ENCODE measurements around the gene ANKRD9. TPM values are rescaled to one million over a fixed set of nuclear protein-coding genes. Genes with fewer than 3 reads are reported as not detected.

ANKRD9 gene
- total and polyA plus RNA-seq, 7 donors, result 22.7 to 126 (median 74.4) TPM

GRCh38 chr14:102516531-102517391 lies 7.2 kb upstream of the ANKRD9 start:
- no peaks in the 10 kb centered on the region for H3K9me3 ChIP-seq
- no peaks in the 10 kb centered on the region for H3K36me3 ChIP-seq (ENCODE audit: insufficient read depth in 1 of 2, low read depth in 1 of 2)
- ATAC-seq (peak; percentile 78 to 89 (median 86)), DNase-seq (peak; percentile 61 to 81)
- peaks cover 5% of the 10 kb centered on the region for H3K4me1 ChIP-seq
- WGBS, 3 donors, result 1 to 3% (median 2%) methylated on average over 46 to 95 of the region's 95 CpGs
- no peaks in the 10 kb centered on the region for H3K27me3 ChIP-seq (ENCODE audit: insufficient read depth in 3 of 3, low read length in 2 of 3)
- intact Hi-C loops (cut with DNase I), result loop anchor here in 1 of 2 donors (1.0 to 5.0 kb wide), 2 partner anchors 44 to 79 kb away; no protein-coding TSS in a partner anchor
- H3K27ac ChIP-seq, result peak overlapping the region; percentile 46
- peak overlapping the region; percentile 75 for H3K4me3 ChIP-seq
- TF ChIP-seq CTCF (IDR thresholded peaks at IDR 0.05), result peak; percentile 100

- Histone ChIP-seq H3K4me3 (no peak overlapping the region), H3K4me1 (peaks cover 5% of the 10 kb centered on the region), H3K27me3 (ENCODE audit: insufficient read depth in 3 of 3, low read length in 2 of 3) (no peaks in the 10 kb centered on the region), H3K9me3 (no peaks in the 10 kb centered on the region), H3K27ac (no peak overlapping the region), H3K36me3 (ENCODE audit: insufficient read depth in 1 of 2, low read depth in 1 of 2) (no peaks in the 10 kb centered on the region)
- TF ChIP-seq CTCF (IDR thresholded peaks at IDR 0.05), result no peak
- intact Hi-C loops (cut with DNase I), result loop anchor here (2.0 to 5.0 kb wide), 3 partner anchors 43 to 193 kb away; no protein-coding TSS in a partner anchor
- peak in 1 of 2 donors; percentile 35 for DNase-seq
- 56 to 81% (median 68%) methylated on average over 12 of the region's 12 CpGs for WGBS, 3 donors
- no peak for ATAC-seq
These were observed 5.6 kb upstream of the ANKRD9 start for GRCh38 chr14:102514987-102515733.

- Histone ChIP-seq H3K4me3 (no peak overlapping the region), H3K4me1 (peaks cover 5% of the 10 kb centered on the region), H3K36me3 (ENCODE audit: insufficient read depth in 1 of 2, low read depth in 1 of 2) (no peaks in the 10 kb centered on the region), H3K9me3 (no peaks in the 10 kb centered on the region), H3K27me3 (ENCODE audit: insufficient read depth in 3 of 3, low read length in 2 of 3) (no peaks in the 10 kb centered on the region), H3K27ac (no peak overlapping the region)
- DNase-seq (peak in 1 of 2 donors; percentile 36), ATAC-seq (no peak)
- intact Hi-C loops (cut with DNase I), result loop anchor here (2.0 to 5.0 kb wide), 2 partner anchors 75 to 192 kb away; no protein-coding TSS in a partner anchor
- WGBS, 3 donors, result 88 to 89% (median 88%) methylated on average over 19 to 21 of the region's 21 CpGs
- no peak for TF ChIP-seq CTCF (IDR thresholded peaks at IDR 0.05)
These were observed 4.6 kb upstream of the ANKRD9 start for GRCh38 chr14:102513899-102514772.

- TF ChIP-seq CTCF (IDR thresholded peaks at IDR 0.05), result no peak
- Histone ChIP-seq H3K27ac (no peak overlapping the region), H3K9me3 (no peaks in the 10 kb centered on the region), H3K4me3 (no peak overlapping the region), H3K27me3 (ENCODE audit: insufficient read depth in 3 of 3, low read length in 2 of 3) (no peaks in the 10 kb centered on the region), H3K36me3 (ENCODE audit: insufficient read depth in 1 of 2, low read depth in 1 of 2) (peaks cover 0 to under 1% of the 10 kb centered on the region in 2 donors), H3K4me1 (peaks cover 5% of the 10 kb centered on the region)
- ATAC-seq (no peak), DNase-seq (no peak)
- WGBS, 3 donors, result 78 to 87% (median 83%) methylated on average over 11 of the region's 11 CpGs
- intact Hi-C loops (cut with DNase I), result loop anchor here in 1 of 2 donors (5.0 kb wide), 1 partner anchor 191 kb away; no protein-coding TSS in a partner anchor
These were observed 3.3 kb upstream of the ANKRD9 start for GRCh38 chr14:102512793-102513300.
